Measurements from ENCODE around the gene NETO2.
"Not testable (repeated sequence)": the region's sequence is repeated elsewhere in the genome, so short reads cannot be mapped to it uniquely, and the experiment has no call there.

NETO2 gene

DNA sequence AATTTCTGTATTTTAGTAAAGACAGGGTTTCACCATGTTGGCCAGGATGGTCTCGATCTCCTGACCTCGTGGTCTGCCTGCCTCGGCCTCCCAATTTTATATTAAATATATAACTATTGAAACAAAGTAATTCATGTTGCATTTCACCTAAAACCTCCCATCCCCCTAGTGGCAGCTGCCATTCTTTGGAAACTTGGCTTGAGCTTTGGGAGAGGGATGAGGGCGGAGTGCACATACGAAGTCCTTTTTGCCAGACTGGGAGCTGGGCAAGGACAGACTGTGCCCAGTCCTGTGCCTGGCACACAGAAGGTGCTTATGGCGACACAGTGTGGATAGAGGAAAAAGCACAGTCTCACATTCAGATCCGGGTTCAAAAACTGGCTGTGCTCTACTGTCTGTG is 83.8 kb downstream of the NETO2 start:
- Mint-ChIP-seq H3K4me1 (no peaks in the 10 kb centered on the region), H3K27me3 (no peaks in the 10 kb centered on the region)

DNA sequence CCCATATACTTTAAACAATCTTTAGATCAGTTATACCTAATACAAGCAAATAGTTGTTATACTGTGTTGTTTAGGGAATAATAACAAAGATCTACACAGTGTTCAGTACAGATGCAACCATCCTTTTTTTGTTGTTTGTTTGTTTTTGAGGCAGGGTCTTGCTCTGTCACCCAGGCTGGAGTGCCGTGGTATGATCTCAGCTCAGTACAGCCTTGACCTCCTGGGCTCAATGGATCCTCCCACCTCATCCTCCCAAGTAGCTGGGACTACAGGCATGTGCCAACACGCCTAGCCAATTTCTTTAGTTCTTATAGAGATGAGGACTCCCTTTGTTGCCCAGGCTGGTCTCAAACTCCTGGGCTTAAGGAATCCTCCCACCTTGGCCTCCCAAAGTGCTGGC is 84.6 kb downstream of the NETO2 start:
- not testable (repeated sequence) for H3K4me3 Mint-ChIP-seq, H3K27ac Mint-ChIP-seq, H3K27me3 Mint-ChIP-seq, H3K9me3 Mint-ChIP-seq, H3K4me1 Mint-ChIP-seq, H3K36me3 Mint-ChIP-seq

More for the DNA sequence above, 83.8 kb downstream of the NETO2 start:
- Mint-ChIP-seq H3K9me3 (peaks cover 7% of the 10 kb centered on the region), H3K4me3 (no peak overlapping the region), H3K36me3 (no peaks in the 10 kb centered on the region), H3K27ac (no peak overlapping the region)

DNA sequence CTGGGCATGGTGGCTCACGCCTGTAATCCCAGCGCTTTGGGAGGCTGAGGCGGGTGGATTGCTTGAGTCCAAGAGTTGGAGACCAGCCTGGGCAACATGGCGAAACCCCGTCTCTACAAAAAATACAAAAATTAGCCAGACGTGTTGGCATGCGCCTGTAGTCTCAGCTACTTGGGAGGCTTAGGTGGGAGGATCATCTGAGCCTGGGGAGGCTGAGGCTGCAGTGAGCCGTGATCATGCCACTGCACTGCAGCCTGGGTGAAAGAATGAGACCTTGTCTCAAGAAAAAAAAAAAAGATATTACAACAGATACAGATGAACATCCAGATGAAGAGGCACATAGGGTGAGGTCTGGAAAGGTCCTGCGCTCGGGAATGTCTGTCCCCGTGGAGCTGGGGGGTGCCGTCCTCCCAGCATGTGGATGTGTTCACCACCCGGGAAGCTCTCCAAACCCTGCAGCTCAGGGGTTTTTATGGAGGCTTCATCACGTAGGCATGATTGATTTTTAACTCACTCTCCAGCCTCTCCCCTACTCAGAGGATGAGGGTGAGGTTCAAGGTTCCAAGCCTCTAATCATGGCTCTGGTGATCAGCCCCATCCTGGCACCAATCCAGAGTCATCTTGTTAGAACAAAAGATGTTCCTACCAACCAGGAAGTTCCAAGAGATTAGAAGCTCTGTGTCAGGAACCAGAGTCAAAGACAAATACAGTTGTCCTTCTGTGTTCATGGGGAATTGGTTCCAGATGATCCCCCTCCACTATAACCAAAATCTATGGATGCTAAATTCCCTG is 85.3 kb downstream of the NETO2 start:
- H3K27me3 Mint-ChIP-seq: no peaks in the 10 kb centered on the region
- H3K36me3 Mint-ChIP-seq: no peaks in the 10 kb centered on the region
- peaks cover 7% of the 10 kb centered on the region for H3K9me3 Mint-ChIP-seq
- no peak overlapping the region for H3K27ac Mint-ChIP-seq
- no peaks in the 10 kb centered on the region for H3K4me1 Mint-ChIP-seq
- H3K4me3 Mint-ChIP-seq: no peak overlapping the region

DNA sequence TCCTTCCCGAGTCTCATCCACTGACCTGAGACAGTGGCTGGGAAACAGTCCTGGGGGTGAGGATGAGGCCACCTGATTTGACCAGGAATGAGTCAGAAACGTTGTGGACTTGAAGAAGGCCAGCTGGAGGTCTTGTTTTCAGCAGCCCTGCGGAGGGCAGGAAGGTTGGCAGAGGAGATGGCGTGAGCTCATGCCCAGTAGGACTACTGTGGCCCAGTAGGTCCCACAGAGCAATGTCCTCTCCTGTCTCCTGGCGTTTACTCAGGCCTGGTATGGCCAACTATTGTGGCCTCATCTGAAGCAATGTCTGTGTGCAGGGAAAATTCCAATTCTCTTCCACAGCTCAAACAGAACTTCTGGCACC is 86.1 kb downstream of the NETO2 start:
- H3K36me3 Mint-ChIP-seq: no peaks in the 10 kb centered on the region
- H3K4me3 Mint-ChIP-seq: no peak overlapping the region
- no peaks in the 10 kb centered on the region for H3K9me3 Mint-ChIP-seq
- no peaks in the 10 kb centered on the region for H3K27me3 Mint-ChIP-seq
- H3K4me1 Mint-ChIP-seq: no peaks in the 10 kb centered on the region
- no peak overlapping the region for H3K27ac Mint-ChIP-seq

DNA sequence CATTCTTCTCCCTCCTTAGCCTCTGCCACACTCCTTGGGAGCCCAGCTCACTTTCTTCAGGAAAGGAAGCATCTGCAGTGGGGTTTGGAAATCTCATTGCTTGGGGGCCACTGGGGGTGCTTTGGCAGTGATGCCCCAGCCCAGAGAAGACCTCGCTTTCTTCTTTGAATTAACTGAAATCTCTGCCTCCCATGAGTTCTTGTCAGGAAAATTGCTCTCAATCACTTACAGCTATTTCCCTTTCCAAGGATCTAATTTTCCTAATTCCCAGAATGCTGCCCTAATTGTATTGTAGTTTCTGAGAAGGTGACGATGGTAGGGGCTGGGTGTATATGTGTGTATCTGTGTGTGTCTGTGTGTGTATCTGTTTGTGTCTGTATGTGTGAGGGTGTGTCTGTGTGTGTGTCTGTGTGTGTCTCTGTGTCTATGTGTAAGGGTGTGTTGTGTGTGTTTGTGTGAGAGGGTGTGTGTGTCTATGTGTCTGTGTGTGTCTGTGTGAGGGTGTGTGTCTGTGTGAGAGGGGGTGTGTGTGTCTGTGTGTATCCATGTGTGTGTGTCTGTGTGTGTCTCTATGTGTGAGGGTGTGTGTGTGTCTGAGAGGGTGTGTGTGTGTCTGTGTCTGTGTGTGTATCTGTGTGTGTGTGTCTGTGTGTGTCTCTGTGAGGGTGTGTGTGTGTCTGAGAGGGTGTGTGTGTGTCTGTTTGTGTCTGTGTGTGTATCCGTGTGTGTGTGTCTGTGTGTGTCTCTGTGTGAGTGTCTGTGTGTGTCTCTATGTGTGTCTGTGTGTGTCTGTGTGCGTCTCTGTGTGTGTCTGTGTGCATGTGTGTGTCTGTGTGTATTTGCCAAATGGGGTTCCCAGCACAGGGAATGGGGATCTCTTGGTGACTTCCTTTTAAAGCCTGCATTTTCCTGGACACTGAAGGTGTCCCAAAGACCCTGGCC is 86.8 kb downstream of the NETO2 start:
- H3K4me1 Mint-ChIP-seq: no peaks in the 10 kb centered on the region
- H3K36me3 Mint-ChIP-seq: no peaks in the 10 kb centered on the region
- no peaks in the 10 kb centered on the region for H3K9me3 Mint-ChIP-seq
- H3K27ac Mint-ChIP-seq: no peak overlapping the region
- no peak overlapping the region for H3K4me3 Mint-ChIP-seq
- H3K27me3 Mint-ChIP-seq: no peaks in the 10 kb centered on the region

DNA sequence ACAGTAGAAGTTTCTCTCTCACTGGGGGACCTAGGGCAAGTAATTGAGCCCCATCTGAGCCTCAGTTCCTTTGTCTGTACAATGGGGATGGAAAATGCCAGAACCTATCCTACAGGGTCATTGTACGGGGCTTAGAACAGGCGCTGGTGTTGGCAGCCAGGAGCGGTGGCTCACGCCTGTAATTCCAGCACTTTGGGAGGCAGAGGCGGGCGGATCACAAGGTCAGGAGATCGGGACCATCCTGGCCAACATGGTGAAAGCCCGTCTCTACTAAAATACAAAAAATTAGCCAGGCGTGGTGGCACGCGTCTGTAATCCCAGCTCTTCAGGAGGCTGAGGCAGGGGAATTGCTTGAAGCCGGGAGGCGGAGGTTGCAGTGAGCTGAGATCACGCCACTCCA is 87.7 kb downstream of the NETO2 start:
- not testable (repeated sequence) for H3K27me3 Mint-ChIP-seq, H3K27ac Mint-ChIP-seq, H3K4me1 Mint-ChIP-seq, H3K4me3 Mint-ChIP-seq, H3K9me3 Mint-ChIP-seq, H3K36me3 Mint-ChIP-seq

DNA sequence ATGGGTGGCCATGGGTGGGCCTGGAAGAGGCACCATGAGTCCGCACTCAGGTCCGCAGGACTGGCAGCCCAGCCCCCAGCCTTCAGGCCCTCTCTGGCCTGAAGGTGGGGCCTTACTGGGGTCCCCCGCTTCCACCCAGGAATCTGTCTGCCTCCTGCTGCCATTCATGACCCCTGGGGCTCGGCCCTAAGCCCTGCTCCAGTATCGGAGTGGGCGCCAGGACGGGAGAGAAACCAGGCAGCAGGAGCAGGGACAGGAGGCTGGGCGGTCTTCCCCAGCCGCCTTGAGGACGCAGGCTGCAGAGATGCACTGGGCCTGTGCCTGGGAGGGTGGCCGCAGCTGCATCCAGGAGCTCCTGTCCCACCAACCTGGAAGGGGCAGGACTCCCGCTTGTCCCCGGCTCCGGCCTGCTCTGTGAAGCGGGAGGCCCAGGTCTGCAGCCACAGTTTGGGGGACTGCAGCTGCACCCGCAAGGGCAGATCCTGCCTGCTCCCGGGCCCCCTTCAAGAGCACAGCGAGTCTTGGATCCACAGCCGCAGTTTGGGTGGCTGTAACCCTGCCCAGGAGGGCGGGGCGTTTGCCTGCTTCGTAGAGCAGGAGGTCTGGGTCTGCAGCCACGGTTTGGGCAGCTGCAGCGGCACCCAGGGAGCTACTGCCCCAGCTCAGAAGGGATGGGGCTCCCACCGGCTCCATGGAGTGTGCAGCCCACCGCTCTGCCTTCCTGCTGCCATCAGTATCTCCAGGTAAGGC is 88.4 kb downstream of the NETO2 start:
- Mint-ChIP-seq H3K36me3 (no peaks in the 10 kb centered on the region), H3K4me1 (no peaks in the 10 kb centered on the region), H3K27ac (no peak overlapping the region), H3K9me3 (no peaks in the 10 kb centered on the region), H3K27me3 (no peaks in the 10 kb centered on the region), H3K4me3 (no peak overlapping the region)

DNA sequence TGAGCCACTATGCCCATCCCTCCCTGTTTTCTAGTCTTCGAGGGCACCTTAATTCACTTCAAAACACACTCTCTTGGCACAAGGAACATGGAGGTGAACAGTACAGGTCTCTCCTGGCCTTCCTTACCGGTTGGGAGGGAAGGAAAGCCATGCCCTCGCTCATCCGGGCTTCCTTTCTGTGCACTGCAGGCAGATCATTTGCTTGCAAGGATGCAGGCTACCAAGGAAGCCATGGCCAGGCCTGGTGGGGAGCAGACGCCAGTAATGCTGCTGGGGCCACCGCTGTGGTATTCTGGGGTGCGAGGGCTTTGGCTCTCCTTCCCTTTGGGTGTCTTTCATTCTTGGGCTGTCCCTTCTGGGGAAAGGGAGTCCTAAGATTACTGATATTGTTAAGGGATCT is 89.4 kb downstream of the NETO2 start:
- H3K36me3 Mint-ChIP-seq: no peaks in the 10 kb centered on the region
- H3K4me1 Mint-ChIP-seq: no peaks in the 10 kb centered on the region
- H3K4me3 Mint-ChIP-seq: no peak overlapping the region
- H3K27me3 Mint-ChIP-seq: no peaks in the 10 kb centered on the region
- H3K27ac Mint-ChIP-seq: no peak overlapping the region
- no peaks in the 10 kb centered on the region for H3K9me3 Mint-ChIP-seq

DNA sequence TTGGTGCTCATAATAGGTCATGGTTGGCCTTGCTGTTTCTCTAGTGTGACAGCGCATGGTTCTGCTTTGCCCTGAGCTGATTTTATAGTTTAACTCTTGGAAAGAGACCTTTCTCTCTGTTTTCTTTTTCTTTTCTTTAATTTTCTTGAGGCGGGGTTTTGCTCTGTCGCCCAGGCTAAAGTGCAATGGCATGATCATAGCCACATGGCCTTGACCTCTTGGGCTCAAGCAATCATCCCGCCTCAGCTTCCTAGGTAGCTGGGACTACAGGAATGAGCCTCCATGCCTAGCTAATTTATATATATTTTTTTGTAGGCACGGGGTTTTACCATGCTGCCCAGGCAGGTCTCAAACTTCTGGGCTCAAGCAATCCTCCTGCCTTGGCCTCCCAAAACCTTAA is 89.8 kb downstream of the NETO2 start:
- no peaks in the 10 kb centered on the region for H3K36me3 Mint-ChIP-seq
- H3K9me3 Mint-ChIP-seq: no peaks in the 10 kb centered on the region
- no peaks in the 10 kb centered on the region for H3K27me3 Mint-ChIP-seq
- no peak overlapping the region for H3K4me3 Mint-ChIP-seq
- no peak overlapping the region for H3K27ac Mint-ChIP-seq
- no peaks in the 10 kb centered on the region for H3K4me1 Mint-ChIP-seq

DNA sequence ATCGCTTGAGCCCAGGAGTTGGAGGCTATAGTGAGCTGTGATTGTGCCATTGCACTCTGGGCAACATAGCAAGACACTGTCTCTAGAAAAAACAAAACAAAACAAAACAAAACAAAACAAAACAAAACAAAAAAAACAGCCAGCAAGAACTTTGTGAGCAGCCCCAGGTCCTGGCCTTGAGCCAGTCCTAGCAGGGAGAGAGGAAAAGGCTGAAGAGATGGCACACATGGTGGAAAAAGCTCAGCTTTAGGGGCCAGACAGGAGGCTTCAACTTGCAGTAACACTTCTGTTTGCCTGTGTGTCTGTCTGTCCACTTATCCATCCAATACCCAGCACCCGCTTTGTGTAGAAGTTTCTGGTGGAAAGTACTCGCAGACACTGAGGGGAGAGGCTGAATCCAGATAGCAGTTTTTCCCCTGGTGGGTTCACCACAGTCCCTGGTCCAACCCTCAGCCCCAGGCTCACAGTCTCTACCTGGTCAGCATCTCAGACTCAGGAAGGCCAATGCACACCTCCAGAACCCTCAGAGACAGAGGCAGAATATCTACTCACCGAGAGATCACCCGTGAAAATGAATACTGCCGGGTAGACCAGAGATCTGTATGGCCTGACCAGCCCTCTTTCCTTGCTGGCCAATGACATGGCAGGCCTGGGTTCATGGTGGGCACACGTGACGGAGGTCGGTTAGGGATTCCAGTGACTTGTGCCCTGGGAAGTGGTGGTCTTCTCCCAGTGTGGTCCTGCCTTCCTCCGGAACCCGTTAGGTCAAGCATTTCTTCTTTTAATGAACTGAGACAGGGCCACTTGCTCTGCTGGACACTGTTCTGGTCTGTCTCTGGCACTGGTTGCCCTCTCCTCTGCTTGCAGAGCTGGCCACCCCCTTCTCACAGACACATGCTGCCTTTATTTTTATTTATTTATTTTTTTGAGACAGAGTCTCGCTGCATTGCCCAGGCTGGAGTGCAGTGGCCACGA is 90.8 kb downstream of the NETO2 start:
- no peak overlapping the region for H3K27ac Mint-ChIP-seq
- no peak overlapping the region for H3K4me3 Mint-ChIP-seq
- H3K27me3 Mint-ChIP-seq: no peaks in the 10 kb centered on the region
- H3K4me1 Mint-ChIP-seq: no peaks in the 10 kb centered on the region
- H3K36me3 Mint-ChIP-seq: no peaks in the 10 kb centered on the region
- no peaks in the 10 kb centered on the region for H3K9me3 Mint-ChIP-seq

DNA sequence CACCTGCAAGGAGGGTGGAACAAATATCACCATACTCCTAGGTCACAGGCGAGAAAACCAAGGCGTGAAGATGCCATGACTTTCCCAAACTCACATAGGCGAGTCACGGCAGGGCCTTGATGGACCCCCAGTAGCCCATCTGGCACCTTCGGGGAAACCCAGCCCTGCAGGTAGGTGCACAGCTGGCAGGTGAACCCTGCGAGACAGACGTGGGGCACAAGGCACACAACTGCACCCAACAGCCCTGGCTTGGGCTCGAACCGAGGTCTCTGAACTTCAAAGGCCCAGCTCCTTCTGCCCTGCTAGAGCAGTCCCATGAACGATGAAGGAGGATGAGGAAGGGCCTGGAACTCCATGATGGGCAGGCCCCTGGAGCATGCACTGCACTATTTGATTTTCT is 92.7 kb downstream of the NETO2 start:
- Mint-ChIP-seq H3K27me3 (no peaks in the 10 kb centered on the region), H3K27ac (no peak overlapping the region), H3K9me3 (no peaks in the 10 kb centered on the region), H3K4me1 (no peaks in the 10 kb centered on the region), H3K36me3 (no peaks in the 10 kb centered on the region), H3K4me3 (no peak overlapping the region)

DNA sequence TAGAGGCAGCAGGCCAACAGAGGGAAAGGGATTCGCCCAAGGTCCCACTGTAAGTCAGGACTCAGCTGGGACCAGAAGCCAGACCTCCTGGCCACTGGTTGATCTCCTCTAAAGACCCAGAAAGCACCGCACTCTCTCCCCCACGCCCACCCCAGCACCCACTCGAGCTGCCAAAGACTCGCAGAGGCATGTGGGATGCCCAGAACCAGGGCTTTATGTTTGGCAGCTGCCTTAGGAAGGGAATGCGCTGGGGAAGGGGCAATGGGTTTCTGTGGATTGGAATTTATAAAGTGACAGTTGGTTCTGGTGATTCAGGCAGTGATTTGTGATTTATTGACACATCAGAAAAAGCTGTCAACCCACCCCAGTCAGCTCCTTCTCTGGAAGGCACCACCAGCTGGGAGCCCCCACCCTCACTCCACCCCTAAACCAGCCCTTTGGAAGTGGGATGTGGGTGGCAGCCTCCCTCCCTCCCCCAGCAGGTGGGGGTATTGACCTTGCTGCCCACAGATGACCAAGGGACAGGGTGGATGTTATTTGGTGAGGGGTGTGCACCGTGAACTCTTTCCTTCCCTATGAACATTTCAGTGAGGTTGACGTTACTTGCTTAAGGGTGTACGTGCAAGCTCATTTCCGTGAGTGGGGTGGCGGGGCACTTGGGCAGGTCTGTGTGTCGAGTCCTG is 93.7 kb downstream of the NETO2 start:
- H3K27me3 Mint-ChIP-seq: no peaks in the 10 kb centered on the region
- H3K27ac Mint-ChIP-seq: no peak overlapping the region
- no peak overlapping the region for H3K4me3 Mint-ChIP-seq

DNA sequence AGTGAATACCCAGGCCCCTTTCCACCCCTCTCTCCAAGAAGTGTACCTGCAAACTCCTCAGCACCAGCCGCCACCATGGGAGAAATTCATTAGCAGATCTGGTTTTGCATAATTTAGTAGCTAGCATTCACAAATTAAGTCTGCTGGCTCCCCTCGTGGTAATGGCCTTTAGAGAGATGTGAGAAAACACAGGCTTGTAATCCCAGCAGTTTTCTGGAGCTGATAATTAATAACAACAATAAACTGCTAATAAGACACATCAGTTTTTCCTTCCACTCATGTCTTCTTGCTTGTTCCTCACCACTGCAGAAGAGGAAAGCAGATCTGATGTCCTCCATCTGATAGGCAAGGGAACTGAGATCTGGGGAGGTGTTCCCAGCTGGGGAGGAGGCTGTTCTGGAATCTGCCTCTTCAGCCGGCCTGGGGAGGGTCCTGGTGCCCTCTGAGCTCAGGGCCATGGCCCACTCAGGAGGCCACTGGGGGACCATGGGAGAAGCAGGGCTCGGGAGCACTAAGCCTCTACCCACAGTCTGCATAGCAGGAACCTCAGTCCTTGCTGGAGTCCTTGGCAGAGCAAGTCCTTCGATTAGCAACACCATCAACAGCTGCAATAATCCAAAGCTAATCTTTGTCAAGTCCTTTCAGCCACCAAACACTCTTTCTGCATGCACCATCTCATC is 96.1 kb downstream of the NETO2 start:
- H3K27me3 Mint-ChIP-seq: no peaks in the 10 kb centered on the region
- no peak overlapping the region for H3K4me3 Mint-ChIP-seq
- H3K4me1 Mint-ChIP-seq: peaks cover 13% of the 10 kb centered on the region
- H3K9me3 Mint-ChIP-seq: no peaks in the 10 kb centered on the region
- H3K36me3 Mint-ChIP-seq: no peaks in the 10 kb centered on the region
- H3K27ac Mint-ChIP-seq: no peak overlapping the region

More for the DNA sequence above, 93.7 kb downstream of the NETO2 start:
- Mint-ChIP-seq H3K36me3 (no peaks in the 10 kb centered on the region), H3K9me3 (no peaks in the 10 kb centered on the region), H3K4me1 (peaks cover 9% of the 10 kb centered on the region)

All from activated naive CD4-positive, alpha-beta T cell treated with anti-CD3 and anti-CD28 coated beads, Interleukin-2, amount 50 U/mL, for 24 hours (primary cell).